Measurements from ENCODE around the gene SDR42E2.
"Not testable (repeated sequence)": the region's sequence is repeated elsewhere in the genome, so short reads cannot be mapped to it uniquely, and the experiment has no call there.

The SDR42E2 gene

DNA sequence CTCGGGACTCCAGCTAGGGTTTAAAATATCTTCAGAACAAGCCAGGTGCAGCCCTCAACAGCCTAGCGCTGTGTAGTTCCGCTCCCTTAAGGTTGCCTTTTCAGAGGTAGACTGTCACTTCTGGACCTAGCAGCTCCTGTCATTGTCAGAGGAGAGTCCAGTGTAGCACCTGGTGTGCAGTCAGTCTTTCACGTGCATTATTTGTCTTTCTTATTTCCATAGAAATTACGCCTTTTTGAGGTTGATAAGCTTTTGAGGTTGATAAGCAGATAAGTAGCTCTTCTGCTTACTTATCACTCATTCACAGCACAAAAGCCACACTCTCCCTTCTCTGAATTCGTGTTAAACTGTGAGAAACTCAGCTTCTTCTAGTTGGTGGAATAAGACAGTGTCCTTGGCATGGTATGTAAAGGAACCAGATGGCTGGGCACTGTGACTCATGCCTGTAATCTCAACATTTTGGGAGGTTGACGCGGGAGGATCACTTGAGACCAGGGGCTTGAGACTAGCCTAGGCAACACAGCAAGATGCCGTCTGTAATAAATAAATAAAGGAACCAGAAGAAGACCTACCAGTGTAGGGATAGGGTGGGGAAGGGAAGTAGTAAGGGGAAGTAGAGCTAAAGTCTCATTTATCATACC, 54.0 kb downstream of the SDR42E2 start:
- DNase-seq, result no peak

DNA sequence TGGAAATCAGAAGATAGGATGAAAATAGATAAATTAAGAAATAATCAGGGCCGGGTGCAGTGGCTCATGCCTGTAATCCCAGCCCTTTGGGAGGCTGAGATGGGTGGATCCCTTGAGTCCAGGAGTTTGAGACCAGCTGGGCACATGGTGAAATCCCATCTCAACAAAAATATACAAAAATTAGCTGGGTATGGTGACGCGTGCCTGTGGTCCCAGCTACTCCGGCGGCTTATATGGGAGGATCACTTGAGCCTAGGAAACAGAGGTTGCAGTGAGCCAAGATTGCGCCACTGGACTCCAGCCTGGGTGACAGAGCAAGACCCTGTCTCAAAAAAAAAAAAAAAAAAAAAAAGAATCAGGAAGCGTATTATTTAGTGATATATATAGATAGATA, 54.5 kb downstream of the SDR42E2 start:
- DNase-seq, result not testable (repeated sequence)

DNA sequence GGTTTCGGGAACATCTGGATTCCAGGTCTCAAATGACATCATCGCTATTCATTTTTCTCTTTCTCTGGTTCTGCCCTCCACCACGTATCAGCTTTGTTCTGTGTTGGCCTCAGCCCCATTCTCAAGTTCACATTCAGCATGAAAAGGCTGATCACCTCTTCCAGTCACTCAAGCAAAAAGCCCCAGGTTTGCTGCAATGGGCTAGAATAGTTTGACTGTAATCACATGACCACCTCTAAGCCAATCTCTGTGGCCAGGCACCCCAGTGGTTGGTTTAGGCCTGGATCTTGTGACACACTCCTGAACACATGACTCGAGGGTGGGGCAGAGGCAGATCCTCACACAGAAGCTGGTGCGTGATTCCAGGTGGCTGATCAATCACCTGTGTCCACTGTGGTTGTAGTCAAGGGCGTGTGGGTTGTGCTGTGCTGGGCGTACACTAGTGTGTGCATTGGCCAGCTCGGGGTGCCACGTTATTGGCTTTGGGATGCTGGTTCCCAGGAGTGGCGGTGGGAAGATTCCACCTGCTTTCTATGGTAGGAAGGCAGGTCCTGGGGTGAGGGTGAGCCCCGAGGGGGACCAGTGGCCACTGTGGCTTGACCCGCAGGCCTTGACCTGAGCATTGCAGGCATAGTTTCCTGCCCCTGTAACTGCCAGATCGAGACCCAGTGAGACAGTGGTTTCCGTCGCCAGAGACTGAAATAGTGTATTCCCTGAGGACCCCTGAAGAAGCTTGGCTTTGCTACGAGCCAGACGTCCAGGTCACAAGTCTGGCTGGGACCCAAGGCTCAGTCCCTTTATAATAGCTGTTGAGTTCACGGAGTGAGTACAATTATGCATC, 55.8 kb downstream of the SDR42E2 start:
- DNase-seq, result no peak

- DNase-seq, result no peak
Measured at GRCh38 chr16:22219389-22220068, 57.2 kb downstream of the SDR42E2 start.

DNA sequence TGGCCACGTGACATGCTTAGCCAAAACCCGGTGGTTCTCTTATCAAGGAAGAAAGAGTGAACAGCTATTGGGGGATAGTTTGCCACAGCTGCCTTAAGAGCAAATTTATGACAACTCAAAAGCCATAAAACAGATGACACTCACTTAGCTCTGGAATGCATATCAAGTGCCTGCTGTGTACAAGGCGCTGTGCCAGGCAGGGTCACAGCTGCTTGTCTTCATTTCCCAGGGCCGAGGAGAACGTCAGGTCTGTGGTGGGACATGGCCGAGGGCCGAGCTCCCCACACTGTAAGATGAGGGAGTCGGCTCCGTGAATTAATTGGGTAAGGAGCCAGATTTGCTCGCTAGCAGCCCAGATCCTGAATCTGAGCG, 57.7 kb downstream of the SDR42E2 start:
- no peak for DNase-seq

DNA sequence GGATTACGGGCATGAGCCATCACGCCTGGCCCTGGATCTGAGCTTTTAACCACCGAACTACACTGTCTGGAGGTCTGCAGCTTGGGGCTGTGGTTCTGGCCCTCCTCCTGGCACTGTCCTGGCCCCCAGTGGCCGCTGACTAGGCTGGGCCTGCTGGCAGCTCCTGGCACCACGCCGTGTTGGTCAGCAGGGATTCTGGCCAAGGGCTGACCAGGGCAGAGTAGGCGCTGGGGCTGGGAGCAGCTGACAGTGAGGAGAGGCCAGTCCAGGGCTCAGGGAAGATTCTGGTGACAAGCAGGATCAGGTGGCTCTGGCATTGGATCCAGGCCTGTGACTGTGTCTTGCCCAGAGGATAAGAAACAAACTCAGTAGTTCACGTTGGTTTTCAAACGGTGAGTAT, 58.4 kb downstream of the SDR42E2 start:
- no peak for DNase-seq

- no peak for DNase-seq
Measured at GRCh38 chr16:22222006-22222405, 59.7 kb downstream of the SDR42E2 start.

- DNase-seq, result no peak
Measured at GRCh38 chr16:22222998-22223397, 60.7 kb downstream of the SDR42E2 start.

DNA sequence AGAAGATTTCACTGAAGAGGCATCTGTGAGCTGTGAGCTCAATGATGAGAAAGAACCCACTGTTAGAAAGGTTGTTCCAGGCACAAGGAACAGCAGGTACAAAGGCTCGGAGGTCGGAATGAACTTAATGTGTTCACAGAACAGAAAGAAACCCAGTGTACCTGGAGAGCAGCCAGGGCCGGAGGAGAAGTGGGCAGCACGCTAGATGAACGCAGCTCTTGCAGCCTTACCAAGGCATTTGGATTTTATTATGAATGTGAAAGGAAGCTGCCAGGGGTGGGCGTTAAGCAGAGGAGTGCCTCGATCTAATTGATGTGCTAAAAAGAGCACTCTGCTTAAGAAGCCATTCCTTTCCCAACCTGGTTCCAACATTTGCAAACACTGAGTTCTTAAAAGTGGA, 62.8 kb downstream of the SDR42E2 start:
- no peak for DNase-seq

- no peak for DNase-seq
Measured at GRCh38 chr16:22229889-22230288, 67.6 kb downstream of the SDR42E2 start.

GRCh38 chr16:22232277-22233036, 70.2 kb downstream of the SDR42E2 start:
- no peak for DNase-seq

- no peak for DNase-seq
Measured at GRCh38 chr16:22233037-22233372, 70.7 kb downstream of the SDR42E2 start.

GRCh38 chr16:22235839-22236745, 73.8 kb downstream of the SDR42E2 start:
- no peak for DNase-seq

- no peak for DNase-seq
Measured at GRCh38 chr16:22239131-22239805, 77.0 kb downstream of the SDR42E2 start.

GRCh38 chr16:22240023-22240710, 77.9 kb downstream of the SDR42E2 start:
- no peak for DNase-seq

Data from activated CD4-positive, CD25-positive, alpha-beta regulatory T cell treated with anti-CD3 and anti-CD28 coated beads, Interleukin-2, amount 50 U/mL, for 72 hours (primary cell).